ENCODE data around the gene THAP4. TPM values are rescaled to one million over a fixed set of nuclear protein-coding genes. Genes with fewer than 3 reads are reported as not detected.
A peak's percentile ranks its signal among the peaks of the same experiment; 100 is the strongest.

Gene THAP4
- total and polyA plus RNA-seq, 2 experiments from 2014 or later = 62.9 to 80.4 TPM

DNA sequence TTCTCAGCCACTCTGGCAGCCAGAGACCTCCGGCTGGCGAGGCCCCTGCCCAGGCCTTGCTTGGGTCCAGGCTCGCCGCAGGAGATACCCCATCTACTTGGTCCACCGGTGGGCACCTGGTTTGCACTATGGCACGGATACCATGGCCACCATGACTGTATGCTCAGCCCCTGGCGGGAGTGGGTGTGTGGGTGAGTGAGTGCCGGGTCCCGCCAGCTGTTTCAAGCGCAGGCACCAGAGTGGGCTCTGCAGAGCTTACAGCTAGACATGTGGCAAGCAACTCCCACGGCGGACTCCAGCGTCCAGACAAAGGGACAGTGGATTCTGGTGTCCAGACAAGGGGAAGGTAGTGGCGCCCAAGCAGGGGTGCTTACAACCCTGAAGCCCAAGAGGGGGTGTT lies 2.0 kb upstream of the THAP4 start:
- Histone ChIP-seq H2AFZ (no peak overlapping the region), H3K9me2 (ENCODE audit: insufficient read depth) (no peaks in the 10 kb centered on the region), H3K4me3 (peak overlapping the region; percentile 98), H3K27me3 (ENCODE audit: insufficient read depth) (no peaks in the 10 kb centered on the region), H3K4me2 (peak overlapping the region; percentile 97), H3K36me3 (ENCODE audit: insufficient read depth) (peaks cover 14% of the 10 kb centered on the region), H3K27ac (ENCODE audit: low read depth) (no peak overlapping the region), H3K4me1 (ENCODE audit: insufficient read depth) (peaks cover 25% of the 10 kb centered on the region), H4K20me1 (replicated peaks; ENCODE audit: insufficient read depth) (peaks cover 49% of the 10 kb centered on the region), H3F3A (replicated peaks; ENCODE audit: low read depth) (peaks cover 21% of the 10 kb centered on the region), H3K79me2 (replicated peaks; ENCODE audit: insufficient read depth) (peaks cover 86% of the 10 kb centered on the region)
- Mint-ChIP-seq H3K27ac (no peak overlapping the region), H3K36me3 (ENCODE audit: low read depth) (peaks cover 42% of the 10 kb centered on the region), H3K4me3 (peak overlapping the region; percentile 97), H3K27me3 (ENCODE audit: insufficient read depth, low read depth, poor library complexity) (peaks cover 16% of the 10 kb centered on the region), H3K4me1 (peaks cover 36% of the 10 kb centered on the region), H3K9me3 (peaks cover 22% of the 10 kb centered on the region)
- TF ChIP-seq REST (IDR thresholded peaks at IDR 0.05; ENCODE audit: unreplicated experiment) (no peak), JUNB (IDR thresholded peaks at IDR 0.05; ENCODE audit: unreplicated experiment) (no peak), ZNF331 (CRISPR knock-in tag; IDR thresholded peaks at IDR 0.05; ENCODE audit: low read depth) (no peak), EZH2phosphoT487 (IDR thresholded peaks at IDR 0.05; ENCODE audit: unreplicated experiment) (no peak), ZNF462 (CRISPR knock-in tag; IDR thresholded peaks at IDR 0.05) (no peak)
- no peak for ATAC-seq
- no peak for DNase-seq (ENCODE audit: low spot score)
